GM12892 (cell line): ENCODE data around the gene SNX8.

Experiments used
- POLR2A ChIP-seq: IDR thresholded peaks from 2 replicates; pipeline ENCODE4 v1.6.1; 2011; ENCODE audit warnings: low read depth, low read length, control low read depth
- POLR2AphosphoS5 ChIP-seq: IDR thresholded peaks from 2 replicates; pipeline ENCODE4 v1.6.1; 2011; ENCODE audit warnings: low read depth, low read length, control low read depth
- TAF1 ChIP-seq: IDR thresholded peaks from 2 replicates; pipeline ENCODE4 v1.6.1; 2011; ENCODE audit warnings: low read depth, mild to moderate bottlenecking, control low read depth, low read length, borderline replicate concordance

DNA sequence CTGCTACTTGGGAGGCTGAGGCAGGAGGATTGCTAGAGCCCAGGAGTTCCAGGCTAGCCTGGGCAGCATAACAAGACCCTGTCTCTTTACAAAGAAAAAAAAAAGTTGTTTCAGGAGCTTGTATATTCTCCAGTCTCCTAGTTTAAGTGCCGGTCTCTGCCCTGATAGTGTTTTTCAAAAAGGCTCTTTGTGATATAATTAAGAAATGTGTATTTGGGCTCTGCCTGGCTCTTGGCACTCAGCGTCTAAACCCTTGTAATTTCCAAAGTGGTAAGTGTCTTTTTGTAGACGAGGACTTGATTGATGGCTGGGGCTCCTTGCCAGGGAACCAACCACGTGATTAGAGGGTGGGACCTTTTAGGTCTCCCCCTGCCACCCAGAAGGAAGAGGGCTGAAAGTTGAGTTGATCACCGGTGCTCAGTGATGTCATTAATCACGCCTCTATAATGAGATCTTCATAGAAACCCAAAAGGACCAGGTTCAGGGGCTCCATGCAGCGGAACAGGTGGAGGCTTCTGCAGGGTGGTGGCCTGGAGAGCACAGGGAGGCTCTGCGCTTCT is 44.8 kb upstream of the SNX8 start:
- TF ChIP-seq POLR2AphosphoS5 (no peak), POLR2A (no peak), TAF1 (no peak)
